COLO829 (cell line): ENCODE measurements around the gene SLC46A3.

Source experiments
- DNase-seq: peaks from one replicate; pipeline ENCODE4 v3.0.0; 2012; ENCODE audit warnings: low spot score

Gene SLC46A3

DNA sequence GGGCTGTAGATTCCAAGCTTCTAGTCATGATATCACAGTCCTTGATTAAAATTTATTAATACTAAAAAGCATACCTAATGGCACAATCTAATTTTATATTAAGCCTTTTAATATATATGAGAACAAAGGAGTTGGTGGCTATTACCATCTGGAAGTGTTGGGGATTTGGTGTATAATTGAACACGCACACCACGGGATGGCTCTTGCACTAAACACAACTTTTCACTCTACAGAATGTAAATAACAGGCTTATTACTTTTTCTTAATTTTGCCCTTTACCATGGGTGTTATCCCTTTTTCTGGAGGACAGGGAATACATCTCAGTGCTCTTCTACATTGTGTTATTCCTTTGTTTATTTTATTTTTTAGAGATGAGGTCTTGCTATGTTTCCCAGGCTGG lies 38.2 kb downstream of the SLC46A3 start:
- DNase-seq: no peak

DNA sequence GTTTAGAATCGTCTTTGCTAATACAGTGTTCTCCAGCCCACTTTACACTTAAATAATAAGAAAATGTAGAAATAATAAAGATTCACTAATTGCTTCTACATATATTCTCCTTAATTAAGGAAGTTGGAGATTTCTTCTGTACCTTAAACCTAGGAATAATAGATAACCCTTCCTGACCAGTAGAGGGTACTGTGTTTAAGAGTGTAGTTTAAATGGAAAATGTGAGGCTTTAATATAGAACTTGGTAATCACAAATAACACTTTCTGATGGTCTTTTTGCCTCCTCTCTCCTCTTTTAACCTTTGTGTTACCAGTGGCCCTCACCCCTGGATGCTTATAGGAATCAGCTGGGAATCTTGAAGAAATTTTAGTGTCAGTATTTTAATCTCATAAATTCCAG lies 39.1 kb downstream of the SLC46A3 start:
- no peak for DNase-seq

DNA sequence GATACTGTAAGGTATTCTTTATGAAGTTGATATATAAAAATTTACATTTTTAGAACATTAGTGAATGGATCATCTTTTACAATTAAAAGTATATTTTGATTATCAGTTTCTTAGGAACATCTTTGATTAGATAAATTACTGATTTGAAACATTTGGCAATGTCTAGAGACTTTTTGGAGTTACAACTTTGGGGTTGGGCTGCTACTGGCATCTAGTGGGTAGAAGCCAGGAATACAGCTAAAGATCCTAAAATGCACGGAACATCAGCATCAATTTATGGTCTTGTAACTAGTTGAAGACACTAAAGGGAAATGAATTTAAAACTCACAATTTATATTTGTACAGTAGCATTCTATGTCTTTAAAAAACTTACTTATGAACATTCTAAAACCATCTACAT lies 40.0 kb downstream of the SLC46A3 start:
- no peak for DNase-seq

DNA sequence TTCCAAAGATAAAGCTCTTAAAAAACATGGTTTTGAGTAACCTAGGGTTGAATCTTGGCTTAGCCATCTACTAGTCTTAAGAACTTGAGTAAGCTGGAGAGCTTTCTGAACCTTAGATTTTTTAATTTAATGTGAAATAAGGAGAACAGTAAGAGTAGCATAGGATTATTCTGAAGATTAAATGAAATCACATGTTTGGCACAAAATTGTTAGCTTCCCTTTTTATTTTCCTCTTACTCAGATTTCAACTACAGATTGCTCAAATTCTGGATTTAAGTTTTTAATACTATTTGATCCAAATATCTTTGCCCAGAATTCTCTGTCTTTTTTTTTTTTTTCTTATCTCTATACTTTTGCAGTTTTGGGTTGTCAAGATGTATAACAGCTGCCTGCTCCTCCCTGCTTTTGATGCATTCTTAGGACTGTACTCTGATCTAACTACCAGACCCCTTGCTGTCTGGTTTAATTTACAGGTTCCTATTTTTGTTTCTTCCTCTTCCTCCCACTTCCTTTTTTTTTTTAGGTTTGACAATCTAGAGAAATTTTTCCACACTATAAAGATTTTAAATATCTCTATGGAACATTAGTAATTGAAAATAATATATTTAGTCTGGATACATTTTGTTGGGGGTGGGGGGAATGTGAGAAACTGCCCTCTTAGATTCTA lies 47.5 kb downstream of the SLC46A3 start:
- no peak for DNase-seq

DNA sequence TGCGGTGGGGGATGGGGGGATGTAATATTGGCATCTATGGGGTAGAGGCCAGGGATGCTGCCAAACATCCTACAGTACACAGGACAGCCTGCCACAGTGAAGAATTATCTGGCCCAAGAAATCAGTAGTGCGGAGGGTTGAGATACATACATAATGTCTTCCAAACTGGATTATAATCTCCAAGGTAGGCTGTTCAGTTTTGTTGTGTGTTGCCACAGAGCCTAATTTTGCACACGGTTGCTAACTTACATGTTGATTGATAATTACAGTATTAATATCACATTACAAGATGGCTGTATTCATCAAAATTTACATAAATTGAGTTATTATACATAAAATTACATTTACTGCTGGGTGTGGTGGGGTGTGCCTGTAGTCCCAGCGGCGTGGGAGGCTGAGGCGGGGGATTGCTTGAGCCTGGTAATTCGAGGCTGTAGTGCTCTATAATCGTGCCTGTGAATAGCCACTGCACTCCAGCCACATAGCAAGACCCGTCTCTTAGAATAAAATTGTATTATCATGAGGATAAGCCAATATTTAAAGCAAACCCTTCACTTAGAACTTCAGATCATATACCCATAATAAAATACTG lies 51.8 kb downstream of the SLC46A3 start:
- no peak for DNase-seq

- no peak for DNase-seq
Measured at GRCh38 chr13:28659621-28659970, 59.2 kb downstream of the SLC46A3 start.

DNA sequence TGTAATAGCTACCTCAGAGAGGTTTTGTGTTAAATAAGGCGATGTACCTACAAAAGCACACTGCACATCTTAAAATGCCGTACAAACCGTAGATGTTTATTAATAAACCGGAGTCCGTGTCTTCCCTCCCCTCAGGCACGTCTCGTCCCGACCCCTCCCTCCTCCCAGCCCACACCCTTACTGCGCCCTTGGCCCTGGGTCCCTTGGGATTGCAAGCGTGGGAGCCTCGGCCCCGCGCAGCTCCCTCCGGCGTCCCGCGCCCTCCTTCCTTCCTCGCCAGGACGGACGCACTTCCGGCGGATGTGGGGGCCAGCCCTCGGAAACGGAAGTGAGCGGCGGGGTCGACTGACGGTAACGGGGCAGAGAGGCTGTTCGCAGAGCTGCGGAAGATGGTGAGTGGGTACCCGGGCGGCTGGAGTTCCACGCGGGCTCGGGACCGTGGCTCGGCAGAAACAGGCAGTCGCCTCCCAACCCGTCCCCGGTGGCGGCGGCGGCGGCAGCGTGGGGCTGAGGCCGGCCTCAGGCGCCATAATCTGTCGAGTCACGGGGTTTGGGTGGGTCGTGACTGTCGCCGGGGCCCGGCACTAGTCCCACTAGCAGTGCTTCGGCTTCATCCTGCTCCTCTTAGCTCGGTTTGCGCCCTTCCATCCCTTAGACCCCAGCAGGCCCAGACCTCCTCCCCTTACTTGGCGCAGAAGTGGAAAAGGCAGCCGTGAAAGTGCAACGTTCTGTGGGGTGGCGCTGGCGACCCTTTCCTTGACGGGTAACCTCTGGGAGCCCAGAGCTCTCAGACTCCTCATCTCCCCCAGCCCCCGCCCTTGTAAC lies 59.8 kb downstream of the SLC46A3 start, which contains the start of gene POMP:
TSS of gene POMP (plus strand) at position 335 of the 825 bp plus-strand sequence. CDS start at position 390, 55 bp downstream.
- peak; percentile 93 for DNase-seq

- no peak for DNase-seq
Measured at GRCh38 chr13:28658539-28658795, 60.3 kb downstream of the SLC46A3 start.

GRCh38 chr13:28657784-28658538 lies 60.8 kb downstream of the SLC46A3 start:
- peak; percentile 46 for DNase-seq

DNA sequence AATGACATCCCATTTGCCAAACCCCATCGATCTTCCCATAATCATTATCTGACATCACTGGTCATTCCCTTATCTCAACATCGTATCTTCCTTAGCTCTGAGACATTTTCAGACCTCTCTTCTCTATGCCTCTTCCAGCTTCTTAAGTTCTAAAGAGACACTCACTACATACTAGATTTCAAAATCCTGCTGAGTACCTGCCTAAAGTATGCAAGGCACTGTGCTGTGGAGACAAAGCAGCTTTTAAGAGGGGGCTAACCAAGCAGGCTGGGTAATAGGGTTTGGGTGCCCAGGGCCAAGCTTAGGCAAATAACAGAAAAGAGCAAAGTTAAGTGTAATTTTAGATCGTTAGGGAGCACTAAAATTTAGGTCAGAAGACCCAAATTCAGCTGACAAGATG lies 63.2 kb downstream of the SLC46A3 start:
- DNase-seq: no peak

DNA sequence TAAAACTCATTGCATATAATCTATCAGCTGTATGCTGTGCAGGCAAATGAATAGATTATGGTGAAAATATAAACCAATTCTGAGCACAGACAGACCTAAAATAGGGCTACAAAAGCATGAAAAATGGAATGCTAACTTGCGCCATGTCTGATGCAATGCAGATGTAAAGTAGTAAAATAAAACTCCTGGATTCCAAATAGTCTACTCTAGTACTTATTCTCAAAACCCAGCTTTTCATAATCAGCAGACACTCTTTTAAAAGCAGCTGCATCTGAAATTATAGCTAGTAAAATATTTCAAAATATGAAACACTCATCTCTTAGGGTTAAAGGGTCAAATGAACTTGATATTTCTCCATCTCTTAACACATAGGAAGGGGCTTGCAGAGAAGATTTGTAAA lies 64.5 kb downstream of the SLC46A3 start:
- no peak for DNase-seq

- no peak for DNase-seq
Measured at GRCh38 chr13:28653111-28653510, 65.7 kb downstream of the SLC46A3 start.

- DNase-seq: no peak
Measured at GRCh38 chr13:28651810-28652401, 66.9 kb downstream of the SLC46A3 start.

DNA sequence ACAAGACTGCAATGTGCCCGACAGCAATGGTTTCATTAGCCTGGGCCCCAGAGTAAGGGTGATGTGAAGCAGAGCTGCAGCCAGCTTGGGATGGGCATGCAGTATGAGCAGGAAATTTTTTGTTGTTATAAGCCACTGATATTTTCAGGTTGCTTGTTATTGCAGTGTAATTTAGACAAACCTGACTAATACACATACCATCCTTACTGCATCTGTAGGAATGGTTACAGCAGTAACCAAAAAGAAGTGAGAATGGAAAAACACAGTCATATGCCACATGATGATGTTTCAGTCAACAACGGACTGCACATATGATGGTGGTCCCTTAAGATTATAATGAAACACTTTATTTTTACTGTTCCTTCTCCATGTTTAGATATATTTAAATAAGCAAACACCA lies 68.5 kb downstream of the SLC46A3 start:
- no peak for DNase-seq
